AG09309 (cell line): ENCODE measurements around the gene GAS6.
"Not testable (repeated sequence)": the region's sequence is repeated elsewhere in the genome, so short reads cannot be mapped to it uniquely, and the experiment has no call there.

Experiments used
- DNase-seq: peaks from one replicate; pipeline ENCODE4 v3.0.0-alpha.2; 2010; ENCODE audit warnings: low read depth
- H3K4me3 ChIP-seq: 2 replicates; pipeline ENCODE4 v1.5.1; 2011; ENCODE audit warnings: mild to moderate bottlenecking, low read depth, low read length, moderate library complexity; ENCODE audit not compliant: control insufficient read depth
- CTCF ChIP-seq: IDR thresholded peaks from 2 replicates; pipeline ENCODE4 v1.5.1; 2011; ENCODE audit warnings: mild to moderate bottlenecking, low read depth, low read length, inconsistent platforms; ENCODE audit not compliant: insufficient read depth, control insufficient read depth; ENCODE audit errors: missing control alignments

The GAS6 gene

GRCh38 chr13:113792886-113793717, 70.8 kb downstream of the GAS6 start:
- DNase-seq, result no peak
- H3K4me3 ChIP-seq, result no peak overlapping the region
- TF ChIP-seq CTCF, result no peak

- no peak for TF ChIP-seq CTCF
- no peak overlapping the region for H3K4me3 ChIP-seq
- DNase-seq, result no peak
These were observed 71.6 kb downstream of the GAS6 start for GRCh38 chr13:113792236-113792770.

- TF ChIP-seq CTCF, result no peak
These were observed 72.1 kb downstream of the GAS6 start for GRCh38 chr13:113791761-113792160.

GRCh38 chr13:113791226-113791625, 72.7 kb downstream of the GAS6 start:
- DNase-seq, result no peak
- no peak for TF ChIP-seq CTCF

More at GRCh38 chr13:113791761-113792160, 72.1 kb downstream of the GAS6 start:
- H3K4me3 ChIP-seq, result no peak overlapping the region
- no peak for DNase-seq

GRCh38 chr13:113789931-113790330, 73.9 kb downstream of the GAS6 start:
- not testable (repeated sequence) for H3K4me3 ChIP-seq, DNase-seq

More at GRCh38 chr13:113791226-113791625, 72.7 kb downstream of the GAS6 start:
- no peak overlapping the region for H3K4me3 ChIP-seq

GRCh38 chr13:113789167-113789566, 74.7 kb downstream of the GAS6 start:
- no peak for DNase-seq
- TF ChIP-seq CTCF, result no peak
- H3K4me3 ChIP-seq, result no peak overlapping the region

- H3K4me3 ChIP-seq, result no peak overlapping the region
- DNase-seq, result no peak
- no peak for TF ChIP-seq CTCF
These were observed 75.3 kb downstream of the GAS6 start for GRCh38 chr13:113788413-113789135.
